AG04450 (cell line): Measurements from ENCODE around the gene ASGR1. TPM values are rescaled to one million over a fixed set of nuclear protein-coding genes. Genes with fewer than 3 reads are reported as not detected.

Experiments
- CTCF ChIA-PET: fragments of 300-600, 350-600 bp; formaldehyde crosslinking; extraction: SDS; loops from one replicate; lab custom pipeline; 2022; ENCODE audit warnings: antibody characterized with exemption, inconsistent platforms; lab: Charles Lee
- POLR2A ChIA-PET: fragments of 350-600 bp; formaldehyde crosslinking; extraction: SDS; loops from one replicate; lab custom pipeline; 2021; ENCODE audit warnings: antibody characterized with exemption, inconsistent platforms; lab: Yijun Ruan, JAX
- DNase-seq: peaks from one replicate; pipeline ENCODE4 v3.0.0-alpha.2; 2011; ENCODE audit warnings: low read depth, low spot score
- H3K27ac ChIP-seq: one replicate; pipeline ENCODE4 v1.5.1; 2012; ENCODE audit warnings: low read depth, low read length, control low read depth
- H3K27me3 ChIP-seq: one replicate; pipeline ENCODE4 v1.6.0; 2012; ENCODE audit warnings: low read length; ENCODE audit not compliant: control insufficient read depth, insufficient read depth
- H3K4me3 ChIP-seq: 2 replicates; pipeline ENCODE4 v1.5.1; 2011; ENCODE audit warnings: mild to moderate bottlenecking, low read depth, low read length, control low read depth
- H3K9me3 ChIP-seq: 2 replicates; pipeline ENCODE4 v1.5.1; 2012; ENCODE audit warnings: low read length; ENCODE audit not compliant: control insufficient read depth, insufficient read depth
- CTCF ChIP-seq: IDR thresholded peaks from 2 replicates; pipeline ENCODE4 v1.5.1; 2011; ENCODE audit warnings: low read depth, low read length, control low read depth, inconsistent platforms
- polyA minus RNA-seq: library from RNA; depleted of rRNA, polyadenylated mRNA; stranded (reverse); fragments of >200 nt; gene quantifications from 2 replicates; pipeline ENCODE4 v1.2.3, GENCODE V29; 2011; rRNA and poly(A)+ RNA removed
- polyA plus RNA-seq: library from polyadenylated mRNA; depleted of rRNA; stranded (reverse); fragments of >200 nt; gene quantifications from 2 replicates; pipeline ENCODE4 v1.2.3, GENCODE V29; 2011; rRNA removed

The ASGR1 gene
- polyA plus RNA-seq (1.1 and 1.5 TPM in 2 replicates), polyA minus RNA-seq (0.61 and 0.74 TPM in 2 replicates)

- Histone ChIP-seq H3K27ac (no peak within 1 kb of the TSS), H3K27me3 (no peaks in the 10 kb centered on the region), H3K4me3 (peak within 1 kb of the TSS; percentile 70), H3K9me3 (no peaks in the 10 kb centered on the region)
- ChIA-PET POLR2A (no interaction called here), CTCF (interaction anchor here (1.3 kb wide), 1 partner anchor 44 kb away, joined by 5 read pairs; no protein-coding TSS in a partner anchor)
- no peak for TF ChIP-seq CTCF
- no peak for DNase-seq
Measured at GRCh38 chr17:7179317-7180254, at the start of gene ASGR1. Gene ASGR1 (minus strand): TSS chr17:7179370. CDS start chr17:7178563, 807 bp downstream.

GRCh38 chr17:7228920-7229319, 49.8 kb upstream of the ASGR1 start:
- Histone ChIP-seq H3K4me3 (no peak overlapping the region), H3K27ac (no peak overlapping the region), H3K27me3 (no peaks in the 10 kb centered on the region), H3K9me3 (no peaks in the 10 kb centered on the region; the same call in 1 of the 2 replicates)
- no peak for TF ChIP-seq CTCF
- no peak for DNase-seq
- POLR2A ChIA-PET: no interaction called here
- CTCF ChIA-PET: no interaction called here

GRCh38 chr17:7226721-7227710, 47.8 kb upstream of the ASGR1 start:
- Histone ChIP-seq H3K4me3 (no peak overlapping the region), H3K27me3 (no peaks in the 10 kb centered on the region), H3K9me3 (no peaks in the 10 kb centered on the region; the same call in 1 of the 2 replicates), H3K27ac (no peak overlapping the region)
- no peak for DNase-seq
- ChIA-PET POLR2A (no interaction called here), CTCF (no interaction called here)
- no peak for TF ChIP-seq CTCF

- no peak for TF ChIP-seq CTCF
- Histone ChIP-seq H3K27me3 (no peaks in the 10 kb centered on the region), H3K4me3 (no peak overlapping the region), H3K27ac (no peak overlapping the region), H3K9me3 (no peaks in the 10 kb centered on the region; the same call in 1 of the 2 replicates)
- ChIA-PET CTCF (no interaction called here), POLR2A (interaction anchor here (0.8 to 1.7 kb wide), 2 partner anchors 9 to 16 kb away, joined by 3 to 5 read pairs; partner anchors contain the start of genes DVL2 and GABARAP)
- DNase-seq: no peak
Measured at GRCh38 chr17:7225711-7226331, 46.7 kb upstream of the ASGR1 start.
